Measurements from ENCODE around the gene SLC15A4. TPM values are rescaled to one million over a fixed set of nuclear protein-coding genes. Genes with fewer than 3 reads are reported as not detected.
A peak's percentile ranks its signal among the peaks of the same experiment; 100 is the strongest.

Gene SLC15A4
- total and polyA plus RNA-seq, 2 of the 13 experiments (the other 11 are each of a cell fraction or from before 2014, with no cell fraction given) = 17.3 to 22.7 TPM

GRCh38 chr12:128861226-128862016 lies 37.7 kb upstream of the SLC15A4 start (continued):
- TF ChIP-seq TRIM24 (CRISPR knock-in tag; IDR thresholded peaks at IDR 0.05) (no peak), ZNF292 (CRISPR knock-in tag; IDR thresholded peaks at IDR 0.05; ENCODE audit: borderline replicate concordance, low read depth) (peak; percentile 81), GABPB1 (CRISPR knock-in tag; IDR thresholded peaks at IDR 0.05) (peak; percentile 55; the same call in 1 of the 2 replicates), SATB2 (CRISPR knock-in tag; IDR thresholded peaks at IDR 0.05) (no peak), SAFB2 (CRISPR knock-in tag; IDR thresholded peaks at IDR 0.05; ENCODE audit: borderline replicate concordance, low read depth) (no peak), ZBTB7A (CRISPR knock-in tag; IDR thresholded peaks at IDR 0.05) (no peak), ZNF792 (CRISPR knock-in tag; IDR thresholded peaks at IDR 0.05) (0 out of 2 replicates have a peak, but pooled peaks have one; percentile 31), GABPA (IDR thresholded peaks at IDR 0.05; ENCODE audit: low read depth, low read length) (no peak), GABPA (CRISPR knock-in tag; IDR thresholded peaks at IDR 0.05; ENCODE audit: low read depth) (peak; percentile 60), POGZ (CRISPR knock-in tag; IDR thresholded peaks at IDR 0.05) (peak; percentile 67), KDM6A (CRISPR knock-in tag; IDR thresholded peaks at IDR 0.05; ENCODE audit: low read depth) (peak; percentile 66), ARID4A (CRISPR knock-in tag; IDR thresholded peaks at IDR 0.05; ENCODE audit: borderline replicate concordance) (peak; percentile 42; the same call in 1 of the 2 replicates), ZNF710 (CRISPR knock-in tag; IDR thresholded peaks at IDR 0.05; ENCODE audit: borderline replicate concordance) (peak; percentile 90; the same call in 1 of the 2 replicates), ZNF468 (CRISPR knock-in tag; IDR thresholded peaks at IDR 0.05) (no peak), FOXP4 (CRISPR knock-in tag; IDR thresholded peaks at IDR 0.05) (peak; percentile 89), ZNF430 (CRISPR knock-in tag; IDR thresholded peaks at IDR 0.05) (0 out of 2 replicates have a peak, but pooled peaks have one; percentile 30), ATF1 (CRISPR knock-in tag; IDR thresholded peaks at IDR 0.05) (peak; percentile 69), ZNF556 (CRISPR knock-in tag; IDR thresholded peaks at IDR 0.05; ENCODE audit: borderline replicate concordance) (peak; percentile 62; the same call in 1 of the 2 replicates), KLF13 (CRISPR knock-in tag; IDR thresholded peaks at IDR 0.05) (no peak), ZNF652 (CRISPR knock-in tag; IDR thresholded peaks at IDR 0.05; ENCODE audit: borderline replicate concordance, low read depth) (no peak), XRCC5 (optimal IDR thresholded peaks at IDR 0.05; ENCODE audit: low read length) (peak; percentile 43)
